ENCODE measurements around the gene OGFOD3. TPM values are rescaled to one million over a fixed set of nuclear protein-coding genes. Genes with fewer than 3 reads are reported as not detected.

Gene OGFOD3
- total and polyA plus RNA-seq, 9 of the 15 experiments (the other 6 are each of a cell fraction or from before 2014, with no cell fraction given) = 0.69 to 44.7 (median 18.9) TPM

- 0 out of 2 replicates have a peak, but pooled peaks have one; percentile 33 for TF ChIP-seq ZBTB40 (IDR thresholded peaks at IDR 0.05)
- no peak for TF ChIP-seq ZBTB40 (CRISPR knock-in tag; IDR thresholded peaks at IDR 0.05)
- no peak for TF ChIP-seq THRA (IDR thresholded peaks at IDR 0.05)
- no peak for TF ChIP-seq ZZZ3 (IDR thresholded peaks at IDR 0.05)
- no peak for TF ChIP-seq NCOA6 (IDR thresholded peaks at IDR 0.05)
- peak; percentile 39; the same call in 1 of the 2 replicates for TF ChIP-seq RBFOX2 (IDR thresholded peaks at IDR 0.05; ENCODE audit: low read depth, low read length)
These were observed 74.0 kb downstream of the OGFOD3 start (continued) for GRCh38 chr17:82344175-82344907.
